WI38 (cell line): ENCODE results near the gene STT3A.

Experiments used
- H3K4me3 ChIP-seq: 2 replicates; pipeline ENCODE4 v1.5.1; 2011; ENCODE audit warnings: low read depth, mild to moderate bottlenecking, control low read depth, low read length
- TF ChIP-seq, protein P1 (sequence below): IDR thresholded peaks from 2 replicates; pipeline ENCODE4 v1.5.1; 2012; ENCODE audit warnings: low read depth, mild to moderate bottlenecking, control low read depth, low read length

STT3A gene

DNA sequence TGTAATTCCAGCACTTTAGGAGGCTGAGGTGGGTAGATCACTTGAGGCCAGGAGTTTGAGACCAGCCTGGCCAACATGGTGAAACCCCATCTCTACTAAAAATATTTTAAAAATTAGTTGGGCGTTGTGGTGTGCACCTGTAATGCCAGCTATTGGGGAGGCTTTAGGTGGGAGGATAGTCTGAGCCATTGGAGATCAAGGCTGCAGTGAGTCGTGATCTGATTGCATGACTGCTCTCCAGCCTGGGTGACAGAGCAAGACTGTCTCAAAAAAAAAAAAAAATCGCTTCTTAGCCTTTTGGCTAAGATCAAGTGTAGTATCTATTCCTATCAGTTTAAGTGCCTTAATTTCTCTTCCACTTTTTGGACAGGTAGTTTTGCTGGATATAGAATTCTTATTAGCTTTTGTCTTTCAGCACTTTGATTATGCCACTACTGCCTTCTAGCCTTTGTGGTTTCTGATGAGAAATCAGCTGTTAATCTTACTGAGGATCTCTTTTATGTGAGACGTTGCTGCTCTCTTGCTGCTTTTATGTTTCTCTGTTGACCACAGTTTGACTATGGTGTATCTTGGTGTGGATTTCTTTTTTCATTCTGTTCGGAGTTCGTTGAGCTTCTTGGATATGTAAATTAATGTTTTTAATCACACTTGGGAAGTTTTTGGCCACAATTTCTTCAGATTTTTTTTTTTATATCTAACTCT is 57.0 kb downstream of the STT3A start:
- TF ChIP-seq, protein P1, sequence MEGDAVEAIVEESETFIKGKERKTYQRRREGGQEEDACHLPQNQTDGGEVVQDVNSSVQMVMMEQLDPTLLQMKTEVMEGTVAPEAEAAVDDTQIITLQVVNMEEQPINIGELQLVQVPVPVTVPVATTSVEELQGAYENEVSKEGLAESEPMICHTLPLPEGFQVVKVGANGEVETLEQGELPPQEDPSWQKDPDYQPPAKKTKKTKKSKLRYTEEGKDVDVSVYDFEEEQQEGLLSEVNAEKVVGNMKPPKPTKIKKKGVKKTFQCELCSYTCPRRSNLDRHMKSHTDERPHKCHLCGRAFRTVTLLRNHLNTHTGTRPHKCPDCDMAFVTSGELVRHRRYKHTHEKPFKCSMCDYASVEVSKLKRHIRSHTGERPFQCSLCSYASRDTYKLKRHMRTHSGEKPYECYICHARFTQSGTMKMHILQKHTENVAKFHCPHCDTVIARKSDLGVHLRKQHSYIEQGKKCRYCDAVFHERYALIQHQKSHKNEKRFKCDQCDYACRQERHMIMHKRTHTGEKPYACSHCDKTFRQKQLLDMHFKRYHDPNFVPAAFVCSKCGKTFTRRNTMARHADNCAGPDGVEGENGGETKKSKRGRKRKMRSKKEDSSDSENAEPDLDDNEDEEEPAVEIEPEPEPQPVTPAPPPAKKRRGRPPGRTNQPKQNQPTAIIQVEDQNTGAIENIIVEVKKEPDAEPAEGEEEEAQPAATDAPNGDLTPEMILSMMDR: no peak
- no peak overlapping the region for H3K4me3 ChIP-seq

DNA sequence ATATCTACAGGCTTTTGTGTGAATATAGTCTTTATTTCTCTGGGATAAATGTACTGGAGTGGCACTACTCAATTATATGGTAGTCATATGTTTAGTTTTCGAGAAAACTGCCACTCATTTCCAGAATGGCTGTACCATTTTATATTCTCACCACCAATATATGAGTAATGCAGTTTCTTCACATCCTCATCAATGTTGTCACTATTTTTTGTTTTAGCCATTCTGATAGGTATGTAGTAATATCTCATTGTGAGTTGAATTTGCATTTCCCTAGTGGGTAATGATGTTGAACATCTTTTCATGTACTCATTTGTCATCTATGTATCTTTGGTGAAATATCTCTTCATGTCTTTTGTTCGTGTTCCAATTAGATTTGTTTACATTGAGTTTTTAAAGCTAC is 70.0 kb downstream of the STT3A start:
- H3K4me3 ChIP-seq: no peak overlapping the region
- TF ChIP-seq, protein P1: no peak

DNA sequence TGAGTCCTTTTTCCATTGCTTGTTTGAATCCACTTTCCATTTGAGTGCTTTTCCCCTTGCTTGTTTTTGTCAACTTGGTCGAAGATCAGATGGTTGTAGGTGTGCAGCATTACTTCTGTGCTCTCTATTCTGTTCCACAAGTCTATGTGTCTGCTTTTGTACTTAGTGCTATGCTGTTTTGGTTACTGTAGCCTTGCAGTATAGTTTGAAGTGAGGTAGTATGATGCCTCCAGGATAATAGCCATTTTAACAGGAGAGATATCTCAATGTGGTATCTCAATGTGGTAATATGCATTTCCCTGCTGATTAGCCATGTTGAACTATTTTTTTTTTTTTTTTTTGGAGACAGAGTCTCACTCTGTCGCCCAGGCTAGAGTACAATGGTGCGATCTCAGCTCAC is 71.3 kb downstream of the STT3A start:
- TF ChIP-seq, protein P1: no peak
- no peak overlapping the region for H3K4me3 ChIP-seq

DNA sequence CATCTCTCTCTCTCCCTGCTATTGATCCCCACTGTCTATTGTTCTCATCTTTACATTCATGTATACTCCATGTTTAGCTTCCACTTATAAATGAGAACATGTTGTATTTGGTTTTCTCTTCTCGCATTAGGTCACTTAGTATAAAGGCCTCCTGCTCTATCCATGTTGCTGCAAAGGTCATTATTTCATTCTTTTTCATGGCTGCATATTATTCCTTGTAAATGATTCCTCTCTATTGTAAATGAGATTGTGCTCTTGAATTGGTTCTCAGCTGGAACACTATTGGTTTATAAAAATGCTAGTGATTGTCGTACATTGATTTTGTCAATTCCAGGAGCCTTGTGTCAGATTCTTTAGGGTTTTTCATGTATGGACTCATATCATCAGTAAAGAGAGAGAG is 74.5 kb downstream of the STT3A start:
- H3K4me3 ChIP-seq: no peak overlapping the region

DNA sequence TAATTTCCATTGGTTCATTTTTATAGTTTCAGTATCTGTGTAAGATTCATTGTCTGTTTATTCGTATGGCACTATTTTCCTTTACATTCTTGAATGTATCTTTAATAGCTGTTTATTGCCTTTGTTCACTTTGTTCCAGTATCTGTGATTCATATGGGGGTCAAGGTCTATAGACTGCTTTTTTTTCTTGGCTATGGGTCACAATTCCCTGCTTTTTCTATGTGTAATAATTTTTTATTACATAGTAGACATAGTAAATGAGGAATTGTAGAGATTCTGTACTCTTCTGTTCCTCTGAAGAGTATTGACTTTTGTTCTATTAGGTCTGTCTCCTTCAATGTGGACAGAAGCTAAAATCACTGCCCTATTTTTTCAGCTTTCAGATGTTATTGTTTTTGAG is 77.5 kb downstream of the STT3A start:
- TF ChIP-seq, protein P1: no peak
- no peak overlapping the region for H3K4me3 ChIP-seq

More for the DNA sequence above, 74.5 kb downstream of the STT3A start:
- TF ChIP-seq, protein P1: no peak

DNA sequence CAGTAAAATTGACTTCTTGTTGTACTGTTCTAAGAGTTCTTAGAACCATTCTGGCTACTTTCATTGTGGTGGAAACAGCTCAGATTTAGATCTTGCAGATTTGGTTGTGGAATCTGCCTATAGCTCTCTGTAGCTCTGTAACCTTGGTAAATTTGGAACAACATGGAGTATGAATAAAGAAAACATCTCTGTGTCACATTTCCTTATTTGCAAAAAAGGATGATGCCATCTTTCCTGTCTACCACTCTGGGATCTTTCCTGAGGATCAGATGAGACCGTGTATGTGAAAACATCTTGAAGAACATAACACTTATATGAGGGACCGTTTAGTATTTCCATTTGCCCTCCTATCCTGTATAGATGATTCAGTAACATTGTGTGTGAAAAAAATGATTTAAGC is 78.9 kb downstream of the STT3A start:
- TF ChIP-seq, protein P1: no peak
- H3K4me3 ChIP-seq: no peak overlapping the region
